Stimulated activated CD8-positive, alpha-beta memory T cell treated with anti-CD3 and anti-CD28 coated beads, Interleukin-4, amount 100 ng/mL, for 4 hours (primary cell): ENCODE results near the gene DUSP7.
A peak's percentile ranks its signal among the peaks of the same experiment; 100 is the strongest.

Source experiments
- DNase-seq, 2 donors: peaks; one replicate each; pipeline ENCODE4 v3.0.0-alpha.2; 2020; ENCODE audit warnings: low read depth in 2 of 2, low spot score in 1 of 2

Gene DUSP7, protein sequence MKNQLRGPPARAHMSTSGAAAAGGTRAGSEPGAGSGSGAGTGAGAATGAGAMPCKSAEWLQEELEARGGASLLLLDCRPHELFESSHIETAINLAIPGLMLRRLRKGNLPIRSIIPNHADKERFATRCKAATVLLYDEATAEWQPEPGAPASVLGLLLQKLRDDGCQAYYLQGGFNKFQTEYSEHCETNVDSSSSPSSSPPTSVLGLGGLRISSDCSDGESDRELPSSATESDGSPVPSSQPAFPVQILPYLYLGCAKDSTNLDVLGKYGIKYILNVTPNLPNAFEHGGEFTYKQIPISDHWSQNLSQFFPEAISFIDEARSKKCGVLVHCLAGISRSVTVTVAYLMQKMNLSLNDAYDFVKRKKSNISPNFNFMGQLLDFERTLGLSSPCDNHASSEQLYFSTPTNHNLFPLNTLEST

DNA sequence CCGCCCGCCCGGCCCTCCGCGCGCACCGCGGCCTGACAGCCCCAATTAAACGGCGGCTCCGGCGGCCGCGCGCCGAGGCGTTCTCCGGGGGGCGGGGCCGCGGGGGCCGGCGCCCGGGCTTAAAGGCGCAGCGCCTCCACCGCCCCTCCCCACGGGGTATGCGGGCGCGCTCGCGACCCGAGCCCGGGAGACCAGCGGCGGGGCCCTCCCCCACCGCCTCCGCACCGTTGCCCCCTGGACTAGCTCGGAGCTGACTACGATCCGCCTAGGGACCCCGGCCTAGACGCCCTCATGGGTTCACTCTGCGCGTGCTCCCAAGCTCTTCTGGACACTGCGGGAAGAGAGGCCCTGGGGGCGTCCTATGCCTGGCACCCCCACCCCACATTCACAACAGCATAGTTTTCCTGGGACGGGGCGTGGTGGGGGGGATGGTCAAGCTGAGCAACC, at the start of gene DUSP7:
DUSP7 (minus strand) TSS at position 51 of the 447 bp plus-strand sequence. CDS start 205 bp downstream, outside the sequence.
- peak; percentile 16 to 37 for DNase-seq

DNA sequence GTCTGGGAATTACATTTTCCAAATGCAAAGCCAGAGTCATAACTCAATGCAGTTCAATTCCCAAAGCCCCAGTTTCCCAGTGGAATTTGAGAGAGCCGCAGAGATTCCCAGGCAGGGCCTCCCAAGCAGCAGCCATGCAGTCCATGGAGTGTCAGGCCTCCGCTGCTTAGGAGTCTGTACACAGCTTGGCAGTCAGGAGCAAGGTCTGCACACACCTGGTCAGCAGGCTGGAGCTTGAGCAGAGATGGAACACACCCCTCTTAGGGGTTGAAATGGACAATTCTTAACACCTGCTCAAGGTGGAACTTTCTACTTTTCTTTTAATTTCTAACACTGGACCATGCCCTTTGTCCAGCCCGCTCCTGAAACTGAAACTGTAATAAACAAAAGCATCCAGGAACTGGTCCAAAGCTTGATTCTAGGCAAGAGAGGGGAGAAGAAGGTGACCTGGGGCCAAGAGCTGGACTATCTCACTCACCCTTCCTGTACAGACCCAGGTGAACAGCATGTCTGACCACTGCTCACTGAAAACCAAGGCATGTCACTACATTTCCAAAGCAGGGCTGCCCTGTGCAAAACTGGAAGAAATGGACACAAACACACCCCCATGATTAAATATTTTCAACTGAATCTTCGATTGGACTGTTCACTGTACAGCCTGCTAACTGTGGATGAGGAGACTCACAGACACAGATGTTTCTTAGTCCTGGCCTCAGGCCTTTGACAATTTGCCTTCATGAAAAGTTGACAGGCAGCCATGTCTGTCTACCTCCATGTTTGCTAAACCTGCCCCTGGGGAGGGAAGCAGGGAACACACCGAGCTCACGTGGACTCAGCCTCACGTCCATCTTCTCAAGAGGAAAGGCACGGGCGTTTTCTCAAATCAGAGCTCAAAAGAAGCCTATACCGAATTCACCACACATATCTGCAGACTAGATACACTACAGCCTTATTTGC, 48.6 kb upstream of the DUSP7 start:
- DNase-seq, result no peak

DNA sequence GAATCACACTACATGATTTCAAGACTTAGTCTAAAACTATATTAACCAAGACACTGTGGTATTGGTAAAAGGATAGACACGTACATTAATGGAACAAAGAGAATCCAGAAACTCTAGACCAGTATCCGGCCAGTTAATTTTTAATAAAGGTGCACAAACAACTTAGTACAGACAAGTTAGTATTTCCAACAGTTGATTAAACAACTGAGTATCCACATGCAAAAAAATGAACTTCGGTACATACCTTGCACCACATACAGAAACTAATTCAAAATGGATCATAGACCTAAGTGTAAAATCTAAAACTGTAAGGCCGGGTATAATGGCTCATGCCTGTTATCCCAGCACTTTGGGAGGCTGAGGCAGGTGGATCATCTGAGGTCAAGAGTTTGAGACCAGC, 46.6 kb upstream of the DUSP7 start:
- DNase-seq, result no peak

DNA sequence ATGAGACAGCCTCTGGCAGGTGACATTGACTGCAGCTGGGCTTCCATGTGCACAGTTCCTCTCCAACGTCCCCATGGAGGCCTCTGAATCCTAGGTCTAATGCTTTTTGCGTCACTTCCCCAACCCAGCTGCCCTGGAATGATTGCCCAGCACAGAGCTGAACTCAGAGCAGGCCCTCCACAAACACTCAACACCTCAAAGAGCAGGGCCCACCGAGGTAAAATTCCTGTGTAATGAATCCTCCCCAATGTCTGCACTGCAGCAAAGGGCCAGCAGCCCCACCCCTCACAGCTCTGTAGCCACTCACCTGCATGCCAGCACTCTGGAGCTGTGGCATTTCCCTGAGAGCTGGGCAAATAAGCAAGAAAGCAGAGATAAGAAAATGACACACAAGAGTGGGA, 42.6 kb upstream of the DUSP7 start:
- no peak for DNase-seq

DNA sequence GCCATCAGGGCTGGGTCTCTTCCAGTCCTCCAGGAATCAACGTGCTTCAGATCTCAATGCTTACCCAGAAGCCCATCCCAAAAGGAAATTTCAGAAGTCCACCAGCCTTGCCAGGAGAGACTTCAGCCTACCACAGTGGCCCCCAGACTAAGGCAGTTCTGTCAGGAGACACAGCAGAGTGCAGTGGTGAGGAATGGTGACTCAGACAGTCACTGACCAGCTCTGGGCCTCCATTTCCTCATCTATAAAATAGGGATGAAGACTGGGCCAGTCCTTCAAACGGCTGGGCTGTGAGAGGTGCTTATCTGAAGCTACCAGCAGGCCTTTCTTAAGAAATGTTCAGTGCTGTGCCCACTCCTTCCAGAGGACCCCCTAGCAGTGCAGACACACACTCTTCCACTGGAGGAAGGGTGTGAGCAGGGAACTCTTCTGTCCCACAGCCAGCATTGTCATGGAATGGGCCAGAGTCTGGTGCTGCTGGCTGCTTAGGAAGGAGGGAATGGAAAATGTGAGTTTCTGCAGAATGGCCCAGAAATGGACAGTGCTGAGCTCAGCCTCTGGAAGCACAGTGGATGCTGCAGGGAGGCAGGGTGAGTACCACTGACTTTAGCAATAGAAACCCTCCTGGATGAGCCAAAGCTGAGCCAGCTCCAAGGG, 41.6 kb upstream of the DUSP7 start:
- no peak for DNase-seq

DNA sequence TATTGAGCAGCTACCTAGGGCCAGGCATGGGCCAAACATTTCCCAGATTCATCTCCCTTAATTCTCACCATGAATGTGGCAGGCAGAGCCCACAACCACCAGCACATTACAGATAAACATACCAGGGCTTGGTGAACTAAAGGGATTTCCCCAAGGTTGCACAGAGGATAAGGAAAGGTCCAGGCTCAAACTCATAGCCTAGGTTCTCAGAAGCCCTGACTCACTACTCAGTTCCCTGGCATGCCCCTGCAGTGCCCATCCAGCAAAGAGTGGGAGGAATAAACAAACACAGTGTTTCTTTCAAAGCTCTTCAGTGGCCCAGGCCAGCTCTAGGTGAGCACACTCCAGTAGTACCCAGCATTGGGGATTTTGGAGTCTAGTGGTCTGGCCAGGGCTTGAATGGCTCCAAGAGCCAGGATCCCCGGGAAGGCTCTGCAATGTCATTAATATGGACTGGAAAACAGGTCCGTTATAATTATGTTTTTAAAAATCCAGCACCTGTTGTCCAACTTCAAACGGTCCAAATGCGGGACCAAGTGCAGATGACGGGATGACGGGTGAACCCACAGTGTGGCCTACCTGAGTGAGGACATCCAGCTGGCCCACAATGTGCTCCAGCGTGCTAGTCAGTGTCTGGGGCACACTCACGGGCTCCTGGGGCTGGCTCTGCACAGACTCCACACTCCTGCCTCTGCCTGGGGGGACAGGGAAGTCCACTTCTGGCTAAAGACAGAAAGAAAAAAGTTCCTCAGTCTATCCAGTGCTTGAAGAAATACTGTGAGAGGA, 39.8 kb upstream of the DUSP7 start:
- DNase-seq, result no peak

DNA sequence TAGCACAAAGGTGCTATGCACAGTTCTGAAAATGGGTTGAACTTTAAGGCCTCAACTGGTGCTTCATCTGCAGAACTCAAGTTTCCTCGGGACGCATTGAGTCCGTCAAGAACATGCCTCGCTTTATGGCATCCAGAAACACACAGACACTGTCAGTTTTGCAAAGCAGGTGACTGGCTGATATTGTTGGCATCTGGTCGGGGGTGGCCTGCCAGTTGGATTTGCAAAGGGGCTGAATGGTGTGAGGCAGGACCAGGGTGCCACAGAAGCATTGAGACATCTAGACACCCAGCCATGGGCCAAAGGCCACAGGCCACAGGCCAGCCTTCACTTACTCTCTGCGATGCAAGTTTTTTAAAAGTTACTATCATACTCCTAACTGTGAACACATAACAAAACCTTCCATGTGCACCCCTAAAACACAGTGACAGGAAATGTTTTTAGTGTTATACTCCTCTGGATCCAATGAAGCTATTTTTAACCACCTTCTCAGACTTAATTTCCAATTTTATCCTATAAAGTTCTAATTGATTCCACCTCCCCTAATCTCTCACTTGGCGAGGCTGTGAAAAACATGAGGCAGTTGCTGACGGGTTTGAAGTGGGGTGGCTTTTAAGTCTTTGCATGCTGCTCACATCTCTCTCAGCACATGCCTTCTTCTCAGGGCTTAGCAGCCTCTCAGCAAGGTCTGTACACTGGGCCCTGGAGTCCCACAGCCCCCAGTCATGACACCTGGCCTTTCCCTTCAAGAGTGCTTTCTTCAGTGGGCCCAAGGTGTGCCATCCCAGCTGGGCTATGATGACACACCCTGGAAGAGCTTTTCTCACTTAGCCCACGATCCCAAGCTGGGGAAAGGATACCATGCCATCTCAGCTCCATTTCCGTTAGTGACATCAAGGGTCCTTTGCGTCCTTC, 38.5 kb upstream of the DUSP7 start:
- no peak for DNase-seq

DNA sequence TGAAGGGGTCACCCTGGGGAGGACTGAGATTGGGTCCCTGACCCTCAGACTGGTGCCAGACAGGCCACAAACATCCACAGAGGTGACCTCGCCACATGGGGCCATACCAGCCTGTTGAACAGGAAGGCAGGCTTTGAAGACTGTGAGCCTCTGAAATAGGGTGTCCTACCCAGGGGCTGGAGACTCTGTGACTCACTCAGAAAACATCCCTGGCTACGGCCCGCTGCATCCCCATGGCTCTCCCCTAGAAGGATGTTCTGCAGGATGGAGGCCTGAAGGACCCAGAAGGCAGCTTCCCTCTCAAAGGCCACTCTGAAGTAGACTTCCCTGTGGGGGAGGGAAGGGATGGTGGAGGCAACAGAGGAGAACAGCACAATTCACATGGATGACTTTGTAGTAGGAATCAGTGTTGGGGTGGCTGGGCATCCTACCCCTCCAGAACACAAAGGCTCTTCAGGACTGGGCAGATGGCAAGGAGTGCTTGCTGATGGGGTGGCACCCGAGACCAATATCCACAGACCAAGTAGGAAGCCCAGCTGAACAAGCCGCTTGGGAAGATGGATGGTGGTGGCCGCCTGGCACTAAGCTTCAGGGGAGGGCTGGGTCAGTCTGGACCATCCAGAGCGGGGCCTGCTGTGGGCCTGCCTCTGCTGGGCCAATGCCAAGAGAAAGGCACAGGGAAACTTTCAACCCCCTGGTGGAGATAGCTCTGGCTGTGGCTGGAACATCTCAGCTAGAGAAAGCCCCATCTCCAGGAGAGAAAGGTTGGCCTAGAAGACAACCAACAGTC, 37.6 kb upstream of the DUSP7 start:
- no peak for DNase-seq

DNA sequence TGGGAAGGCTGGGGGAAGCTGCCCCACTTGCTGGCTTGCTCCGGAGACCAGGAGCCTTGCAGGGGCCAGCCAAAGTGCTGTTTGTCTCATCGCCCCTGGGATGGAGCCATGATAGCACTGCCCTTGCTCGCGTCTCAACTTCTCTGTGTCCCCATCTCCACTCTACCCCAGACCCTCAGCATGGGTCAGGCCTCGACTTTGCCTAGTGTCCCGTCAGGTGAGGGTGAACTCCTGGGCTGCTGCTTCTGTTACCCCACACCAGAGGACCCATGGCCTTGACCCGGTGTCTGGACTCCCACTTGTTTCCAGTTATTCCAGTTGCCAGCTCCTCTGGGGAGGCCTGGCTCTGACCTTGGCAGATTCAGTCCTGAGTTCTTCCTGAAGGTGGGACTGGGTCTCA, 36.5 kb upstream of the DUSP7 start:
- DNase-seq, result no peak

DNA sequence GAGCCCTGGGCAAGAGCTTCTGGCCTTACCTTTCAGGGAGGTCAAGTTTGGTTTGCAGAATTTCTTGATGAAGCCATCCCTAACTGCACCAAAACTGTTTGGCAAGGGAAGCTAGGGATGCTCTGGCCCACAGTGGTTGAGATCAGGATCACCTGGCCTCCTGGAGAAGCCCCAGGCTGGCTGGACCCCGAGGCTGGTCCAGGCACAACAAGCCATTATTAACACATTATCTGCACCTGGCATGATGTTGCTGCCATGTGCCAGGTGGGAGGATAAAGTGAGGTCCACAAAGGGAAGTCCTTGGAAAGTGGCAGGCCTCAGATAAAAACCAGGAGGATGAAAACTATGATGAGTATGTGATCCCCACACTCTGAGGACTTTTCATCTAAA, 35.9 kb upstream of the DUSP7 start:
- no peak for DNase-seq

DNA sequence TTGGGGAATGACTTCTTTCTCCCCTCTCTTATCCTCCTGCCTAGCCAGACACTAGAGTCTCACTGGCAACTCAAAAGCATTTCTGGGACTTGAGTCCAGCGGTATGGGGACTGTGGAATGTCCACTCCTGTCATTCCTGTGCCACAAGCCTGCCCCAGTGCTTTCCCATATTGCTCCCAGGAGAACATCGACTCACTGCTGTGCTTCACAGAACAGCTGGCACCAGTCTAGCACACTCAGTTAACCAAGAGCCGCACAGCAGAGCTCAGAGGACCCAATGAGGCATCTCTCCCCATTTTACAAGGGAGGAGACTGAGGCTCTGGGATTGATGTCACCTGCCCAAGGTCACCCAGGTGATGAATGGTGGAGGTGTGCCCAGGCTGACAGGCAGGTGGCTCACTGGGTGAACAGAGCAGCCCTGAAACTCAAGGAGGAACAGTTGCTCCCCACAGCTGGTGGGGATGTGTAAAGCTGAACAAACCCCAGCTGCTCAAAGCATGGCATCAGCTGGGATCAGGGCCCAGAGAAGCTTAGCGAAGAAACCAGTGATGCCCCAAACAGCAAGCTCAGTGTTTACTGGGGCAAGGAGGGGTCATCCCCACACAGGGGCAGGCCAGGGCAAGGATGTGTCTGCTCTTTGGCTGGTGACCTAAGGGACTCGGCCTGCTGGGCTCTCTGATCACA, 35.4 kb upstream of the DUSP7 start:
- no peak for DNase-seq

DNA sequence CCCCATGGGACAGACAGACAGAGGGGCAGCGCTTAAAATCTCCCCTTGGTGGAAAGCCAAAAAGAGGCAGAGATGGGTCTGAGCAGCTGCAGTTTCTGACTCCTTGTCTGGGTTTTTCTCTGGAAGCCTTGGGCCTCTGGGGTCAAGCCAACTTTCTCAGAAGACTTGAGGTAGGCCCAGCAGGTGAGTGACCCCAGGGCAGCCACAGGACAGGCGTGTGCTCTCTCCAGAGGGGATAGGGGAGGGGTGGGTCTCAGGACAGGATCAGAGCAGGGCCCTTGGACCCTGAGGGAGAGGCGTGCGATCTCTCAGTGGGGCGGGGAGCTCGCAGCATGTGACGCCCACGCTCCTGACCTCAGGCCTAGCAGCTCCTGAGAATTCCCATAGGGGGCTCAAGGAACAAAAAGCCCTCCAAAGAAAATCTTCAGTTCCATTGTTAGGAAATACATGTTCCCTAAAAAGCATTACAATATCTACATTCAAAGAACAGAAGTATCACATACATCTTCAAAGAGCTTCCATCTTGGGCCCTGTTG, 34.6 kb upstream of the DUSP7 start:
- DNase-seq, result no peak

DNA sequence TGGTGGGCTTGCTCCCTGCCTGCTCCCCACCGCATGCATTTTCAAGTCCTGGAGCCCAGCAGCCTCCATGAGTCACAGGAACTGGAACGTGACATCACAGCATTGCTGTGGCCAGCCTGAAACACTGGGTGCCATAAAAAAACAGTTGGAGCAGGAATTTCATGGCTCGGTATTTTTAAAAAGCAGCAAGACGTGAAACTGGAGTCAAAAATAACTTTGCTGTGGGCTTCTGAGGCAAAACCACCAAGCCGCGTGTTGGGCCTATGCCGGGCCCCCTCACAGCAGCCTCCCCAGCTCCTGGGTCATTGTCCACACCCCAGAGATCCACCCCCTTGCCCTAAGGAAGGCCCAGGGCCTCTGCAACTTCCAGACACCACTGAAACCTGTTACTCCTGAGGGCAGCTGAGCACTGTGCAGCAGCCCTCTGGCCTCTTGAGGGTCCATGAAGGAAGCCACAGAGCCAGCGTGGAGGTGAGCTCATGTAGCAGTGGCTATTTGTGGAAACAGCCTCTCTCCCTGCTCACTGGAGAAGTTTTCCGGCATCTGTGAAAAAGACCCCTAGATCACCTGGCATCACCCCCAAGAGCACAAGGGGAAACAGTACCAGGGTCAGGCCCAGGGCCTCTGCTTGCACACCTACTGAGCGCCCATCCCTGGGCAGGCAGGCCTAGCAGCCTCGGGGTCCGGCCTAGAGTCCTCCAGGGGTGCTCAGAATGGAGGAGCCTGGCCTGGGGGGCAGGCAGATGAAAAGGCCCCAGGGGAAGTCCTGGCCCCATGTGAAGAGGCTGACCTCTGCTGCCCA, 34.0 kb upstream of the DUSP7 start:
- DNase-seq, result no peak

DNA sequence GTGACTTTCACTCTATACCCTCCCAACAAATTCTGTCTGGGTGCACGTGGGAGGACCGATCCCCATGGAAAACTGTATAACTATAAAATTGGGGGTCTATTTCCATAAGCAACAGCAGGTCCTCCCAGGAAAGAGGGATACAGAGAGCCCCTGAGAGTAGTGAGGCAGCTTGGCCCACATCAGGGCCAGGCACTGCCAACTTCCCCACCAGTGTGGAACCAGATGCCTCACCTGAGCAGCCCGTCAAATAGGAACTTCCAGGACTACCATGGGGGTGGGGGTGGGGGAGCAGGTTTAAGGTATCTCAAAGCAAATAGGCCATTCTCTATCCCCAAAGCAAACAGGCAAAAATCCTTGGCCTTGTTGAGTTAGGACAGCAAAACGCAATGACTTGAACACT, 33.3 kb upstream of the DUSP7 start:
- no peak for DNase-seq

DNA sequence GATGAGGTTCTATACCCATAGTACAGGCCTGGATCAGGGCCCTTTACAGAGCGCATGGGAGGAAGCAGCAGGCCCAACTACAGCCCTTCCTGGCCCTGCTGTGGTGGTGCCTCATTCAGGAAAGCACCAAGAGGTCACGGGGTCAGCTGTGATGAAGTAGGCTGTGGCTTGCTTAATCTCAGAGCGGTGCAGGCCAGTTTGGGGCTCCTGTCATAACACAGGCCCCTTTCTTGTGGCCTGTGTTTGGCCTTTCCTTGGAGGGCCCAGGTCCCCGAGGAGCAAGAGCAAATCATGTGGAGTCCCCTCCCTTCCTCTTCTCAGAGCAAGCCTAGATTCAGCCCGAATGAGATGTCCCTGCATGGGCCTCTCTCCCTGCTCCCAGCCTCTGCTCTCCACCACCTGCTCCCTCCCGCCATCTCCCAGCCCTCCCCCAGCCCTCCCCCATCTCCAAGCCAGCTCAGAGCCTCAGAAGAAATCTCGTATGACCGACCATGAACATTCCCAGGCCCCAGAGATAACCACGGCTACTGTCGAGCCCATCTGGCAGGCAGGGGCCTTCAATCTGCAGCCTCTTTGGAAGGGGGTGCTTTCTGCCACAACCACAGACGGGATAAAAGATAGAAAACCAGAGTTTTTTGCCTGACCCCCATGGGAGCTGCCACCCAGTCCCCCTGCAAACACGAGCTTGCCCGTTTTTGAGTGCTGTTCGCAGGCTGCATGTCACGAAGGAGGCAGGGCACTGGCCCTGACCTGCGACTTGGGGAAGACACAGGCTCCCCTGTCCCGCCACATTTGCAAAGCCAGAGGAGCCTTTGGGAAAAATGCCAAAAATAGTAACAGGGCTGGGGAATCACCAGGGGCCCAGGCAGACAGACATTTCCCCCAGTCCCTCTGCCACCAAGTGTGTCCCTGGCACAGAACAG, 32.3 kb upstream of the DUSP7 start:
- no peak for DNase-seq

DNA sequence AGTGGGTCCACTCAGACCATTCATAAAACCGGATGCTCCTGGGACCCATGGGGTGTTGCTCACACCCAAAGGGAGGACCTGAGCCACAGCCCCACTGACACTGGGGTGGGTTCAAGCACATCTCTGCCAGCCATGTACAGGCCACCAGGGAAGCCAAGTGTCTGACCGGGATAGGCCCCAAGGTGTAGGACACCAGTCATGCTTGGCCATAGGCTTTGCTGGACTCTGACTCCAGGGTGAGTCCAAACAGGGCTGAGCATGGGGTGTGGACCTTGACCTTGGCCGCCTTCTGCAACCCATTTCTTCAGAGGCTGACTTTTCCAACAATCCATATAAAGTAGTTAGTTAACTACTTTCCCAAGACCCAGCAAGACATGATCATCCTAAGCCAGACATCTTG, 31.4 kb upstream of the DUSP7 start:
- DNase-seq, result no peak
